NOMO-1 (cell line): Measurements from ENCODE around the gene ATP6V0B.
A peak's percentile ranks its signal among the peaks of the same experiment; 100 is the strongest.

Experiments used
- DNase-seq, 2 experiments: peaks; one replicate each; lab custom pipeline; 2025; ENCODE audit not compliant: unreplicated experiment in 2 of 2; lab: John Stamatoyannopoulos, UW

The ATP6V0B gene

DNA sequence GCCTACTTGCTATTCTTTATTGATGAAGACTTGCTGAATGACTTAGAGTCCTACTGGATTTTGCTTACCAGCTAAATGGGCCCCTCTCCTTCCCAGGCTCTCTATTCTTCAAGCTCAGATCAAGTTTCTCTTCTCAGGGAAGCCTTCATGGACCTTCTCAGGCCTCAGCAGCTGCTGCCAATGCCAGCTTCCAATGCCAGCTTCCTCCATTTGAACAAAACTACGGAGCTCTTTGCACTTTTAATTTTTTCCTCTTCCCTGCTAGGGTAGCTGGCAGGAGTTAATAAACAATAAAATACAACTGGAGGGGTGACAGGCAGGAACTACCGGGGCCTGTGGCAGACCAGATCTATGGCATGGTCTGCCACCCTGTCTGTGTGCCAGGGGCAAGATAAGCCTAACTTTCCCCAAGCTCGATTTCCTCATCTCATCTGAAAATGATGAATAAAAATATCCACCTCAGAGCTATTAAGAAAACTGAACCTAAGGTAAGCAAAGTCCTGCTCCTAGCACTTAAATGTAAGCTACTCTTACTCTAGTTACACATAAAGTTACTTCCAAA lies 29.0 kb upstream of the ATP6V0B start:
- DNase-seq, result no peak

DNA sequence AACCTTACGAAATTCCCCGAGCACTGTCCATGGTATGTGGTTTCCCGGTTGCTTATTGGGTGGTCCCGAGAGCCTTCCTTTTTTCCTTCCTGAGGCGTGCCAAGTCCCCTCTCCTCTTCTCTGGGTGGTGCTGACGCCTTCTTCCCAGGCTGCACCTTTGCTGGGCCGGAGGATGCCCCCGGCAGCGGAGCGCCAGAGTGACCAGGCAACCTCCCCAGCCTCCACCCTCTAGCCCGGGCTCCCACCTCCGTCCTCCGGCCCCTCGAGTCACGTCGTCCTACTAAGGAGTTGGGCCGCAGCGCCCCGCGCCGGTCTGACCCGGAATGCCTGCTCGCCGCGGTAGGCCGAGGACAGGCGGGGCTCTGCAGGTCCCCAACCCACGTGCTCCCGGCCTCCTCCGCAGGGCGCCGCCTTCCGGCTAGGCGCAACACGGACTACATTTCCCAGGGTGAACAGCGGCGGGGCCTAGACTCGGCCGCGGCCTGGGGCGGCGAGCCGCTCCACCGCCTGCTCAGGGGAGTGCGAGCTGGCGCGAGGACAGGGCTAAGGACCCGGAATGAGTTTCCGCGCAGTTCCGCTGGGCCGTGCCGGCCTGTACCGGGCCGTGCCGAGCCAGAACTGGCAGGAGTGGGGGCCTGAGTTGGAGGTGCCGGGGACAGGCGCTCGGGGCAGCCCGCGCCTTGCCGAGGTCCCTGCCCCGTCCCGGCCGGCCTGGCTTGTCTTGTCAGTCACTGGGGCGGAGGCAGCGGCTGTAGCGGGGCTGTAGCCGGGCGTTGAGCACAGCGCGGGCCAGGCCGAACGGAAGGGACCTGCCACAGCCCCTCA lies 28.3 kb upstream of the ATP6V0B start, which contains the start of gene IPO13:
IPO13 (plus strand) TSS at position 715 of the 825 bp plus-strand sequence. CDS start 651 bp downstream, outside the sequence.
- peak; percentile 96 to 97 for DNase-seq

DNA sequence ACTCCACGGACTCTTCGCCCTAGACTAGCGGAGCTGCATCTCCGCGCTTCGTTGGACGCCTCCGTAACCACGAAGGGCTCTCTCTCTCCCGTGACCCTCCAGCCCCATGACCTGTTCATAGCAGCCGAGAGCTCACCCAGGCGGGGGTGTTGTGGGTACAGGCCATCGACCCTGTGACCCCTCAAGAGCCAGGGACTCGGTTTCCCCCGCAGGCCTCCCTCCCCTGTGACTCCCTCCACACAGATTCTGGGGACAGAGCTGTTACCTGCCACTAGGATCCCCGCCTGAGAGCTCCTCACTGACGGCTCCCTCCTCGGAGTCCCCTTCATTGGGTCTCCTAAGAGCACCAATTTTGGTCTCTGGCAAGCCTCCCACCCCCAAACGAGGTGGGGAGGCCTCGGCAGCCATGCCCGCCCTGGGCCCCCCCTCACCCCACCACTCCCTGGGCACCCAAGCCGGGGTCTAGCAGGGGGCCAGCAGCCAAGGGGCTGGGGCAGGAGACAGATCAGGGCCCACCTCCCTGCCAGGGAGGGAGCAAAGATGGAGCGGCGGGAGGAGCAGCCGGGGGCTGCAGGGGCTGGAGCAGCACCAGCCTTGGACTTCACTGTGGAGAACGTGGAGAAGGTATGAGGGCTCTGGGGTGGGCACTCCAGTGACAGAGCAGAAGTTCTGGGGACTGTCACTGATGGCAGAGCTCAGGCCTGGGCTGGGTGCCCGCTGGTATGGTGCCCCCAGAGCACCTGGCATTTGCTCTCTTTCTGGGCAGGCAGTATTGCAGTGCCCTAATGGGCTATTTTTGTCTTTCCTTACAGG lies 27.5 kb upstream of the ATP6V0B start:
- DNase-seq, result no peak

DNA sequence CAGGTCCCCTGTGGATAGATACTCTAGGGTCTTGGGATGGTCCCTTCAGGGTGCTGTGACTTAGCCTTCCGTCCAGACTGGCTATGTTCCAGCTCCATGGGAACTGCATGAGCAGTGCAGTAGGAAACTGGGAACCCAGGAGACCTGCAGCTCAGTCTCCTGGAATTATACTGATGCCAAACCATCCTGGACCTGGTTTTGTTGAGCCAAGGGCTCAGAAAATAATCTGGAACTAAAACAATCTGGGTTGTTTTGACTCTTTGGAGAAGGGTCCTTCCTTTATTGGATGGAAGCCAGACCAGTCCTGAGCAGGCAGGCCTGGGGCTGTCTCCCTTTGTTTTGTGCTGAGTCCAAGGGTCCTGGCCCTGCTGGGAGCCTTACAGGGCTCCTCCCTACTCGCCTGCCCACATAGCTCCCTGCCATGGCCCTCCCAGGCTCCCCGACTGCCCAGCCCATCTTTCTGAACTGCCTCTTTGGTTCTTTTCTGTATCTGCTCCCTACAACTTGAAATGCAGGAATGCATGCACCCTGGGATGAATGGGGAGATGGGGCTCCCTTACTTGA lies 26.8 kb upstream of the ATP6V0B start:
- DNase-seq, result no peak

DNA sequence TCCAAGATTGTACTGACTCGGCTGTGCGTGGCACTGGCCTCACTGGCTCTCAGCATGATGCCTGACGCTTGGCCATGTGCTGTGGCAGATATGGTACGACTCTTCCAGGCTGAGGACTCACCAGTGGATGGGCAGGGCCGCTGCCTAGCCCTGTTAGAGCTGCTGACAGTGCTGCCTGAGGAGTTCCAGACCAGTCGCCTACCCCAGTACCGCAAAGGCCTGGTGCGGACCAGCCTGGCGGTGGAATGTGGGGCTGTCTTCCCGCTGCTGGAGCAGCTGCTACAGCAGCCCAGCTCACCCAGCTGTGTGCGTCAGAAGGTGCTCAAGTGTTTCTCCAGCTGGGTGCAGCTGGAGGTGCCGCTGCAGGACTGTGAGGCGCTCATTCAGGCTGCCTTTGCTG lies 25.1 kb upstream of the ATP6V0B start:
- DNase-seq, result no peak

DNA sequence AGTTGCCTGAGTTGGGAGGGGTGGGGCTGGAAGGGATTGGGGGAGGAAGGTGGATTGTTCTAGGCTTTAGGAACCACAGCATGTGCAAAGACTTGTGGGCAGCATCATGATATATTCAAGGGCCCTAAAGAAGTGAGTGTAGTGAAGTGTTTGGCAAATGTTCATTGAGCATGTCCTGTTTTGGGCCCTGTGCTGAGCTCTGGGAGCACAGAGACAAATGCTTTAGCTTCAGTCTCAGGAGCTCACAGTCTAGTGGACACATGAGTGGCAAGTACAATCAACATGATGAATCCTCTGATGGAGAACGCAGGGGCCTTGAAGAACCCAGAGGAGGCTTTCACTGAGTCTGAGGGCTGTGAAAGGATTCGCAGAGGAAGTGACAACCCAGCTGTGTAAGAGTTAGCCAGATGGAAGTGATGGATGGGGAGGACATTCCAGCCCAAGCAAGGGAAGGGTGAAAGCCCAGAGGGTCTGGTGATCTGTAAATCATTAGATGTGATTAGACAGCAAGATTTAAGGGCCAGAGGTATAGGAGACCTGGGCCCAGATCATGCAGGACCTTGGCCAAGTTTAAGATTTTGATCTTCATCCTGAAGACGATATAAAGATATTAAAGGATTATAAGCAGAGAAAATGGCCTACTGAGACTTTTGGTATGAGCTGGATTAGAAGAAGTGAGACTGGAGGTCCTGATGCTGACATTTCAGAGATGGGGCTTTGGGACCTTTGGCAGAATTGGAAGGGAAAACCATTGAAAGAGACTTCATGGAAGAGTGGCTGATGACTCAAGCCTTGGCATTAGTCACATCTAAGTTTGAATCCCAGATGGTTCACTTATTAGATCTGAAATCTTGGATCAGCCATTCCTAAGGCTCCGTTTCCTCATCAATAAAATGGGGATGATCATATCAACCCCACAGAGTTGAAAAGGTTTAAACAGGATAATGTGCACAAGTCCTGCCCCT lies 23.5 kb upstream of the ATP6V0B start:
- no peak for DNase-seq

DNA sequence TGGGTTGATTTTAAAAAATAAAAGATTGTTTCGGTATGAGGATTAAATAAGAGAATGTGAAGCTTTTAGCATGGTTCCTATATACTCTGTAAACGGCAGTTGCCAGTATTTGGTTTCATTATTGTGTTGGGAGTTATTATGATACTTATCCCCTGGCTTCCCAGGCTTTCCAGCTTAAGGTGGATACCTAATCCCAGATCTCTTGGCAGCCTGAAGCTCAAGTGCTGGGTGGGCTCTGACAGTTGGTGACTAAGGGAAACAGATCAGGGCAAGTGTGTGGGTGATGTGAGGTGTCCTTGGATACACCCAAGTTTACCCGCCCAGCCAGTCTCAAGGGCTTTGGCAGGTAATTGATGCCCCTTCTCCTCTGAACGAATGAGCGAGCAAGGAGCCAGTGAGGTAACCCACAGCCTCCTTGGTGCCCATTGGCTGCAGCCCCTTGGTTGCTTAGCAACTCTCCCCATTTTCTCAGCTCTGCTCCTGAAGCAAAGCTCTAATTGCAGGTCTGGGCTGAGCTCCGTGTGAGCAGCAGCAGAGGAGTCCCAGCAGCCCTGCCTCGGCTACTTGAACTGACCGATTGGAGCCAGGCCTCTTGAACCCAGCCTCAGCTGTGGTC lies 21.9 kb upstream of the ATP6V0B start:
- no peak for DNase-seq

DNA sequence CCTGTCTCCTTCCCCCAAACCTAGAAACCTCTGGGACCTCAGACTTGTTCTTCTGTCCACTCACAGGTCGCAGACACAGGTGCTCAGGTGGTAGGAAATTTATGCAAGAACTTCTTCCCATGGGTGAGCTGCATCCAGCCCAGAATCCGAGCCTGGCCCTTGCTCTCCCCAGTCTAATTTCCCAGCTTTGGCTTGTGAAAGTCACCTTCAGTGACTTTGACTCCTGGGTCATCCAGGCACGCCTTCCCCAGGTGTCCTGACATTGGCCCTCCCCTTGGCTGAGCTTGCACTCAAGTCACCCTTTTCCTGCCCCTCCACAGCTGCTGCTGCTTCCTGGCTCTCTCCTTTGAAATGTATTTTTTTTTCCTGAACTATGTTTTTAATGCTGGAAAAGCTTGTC lies 21.4 kb upstream of the ATP6V0B start:
- no peak for DNase-seq

DNA sequence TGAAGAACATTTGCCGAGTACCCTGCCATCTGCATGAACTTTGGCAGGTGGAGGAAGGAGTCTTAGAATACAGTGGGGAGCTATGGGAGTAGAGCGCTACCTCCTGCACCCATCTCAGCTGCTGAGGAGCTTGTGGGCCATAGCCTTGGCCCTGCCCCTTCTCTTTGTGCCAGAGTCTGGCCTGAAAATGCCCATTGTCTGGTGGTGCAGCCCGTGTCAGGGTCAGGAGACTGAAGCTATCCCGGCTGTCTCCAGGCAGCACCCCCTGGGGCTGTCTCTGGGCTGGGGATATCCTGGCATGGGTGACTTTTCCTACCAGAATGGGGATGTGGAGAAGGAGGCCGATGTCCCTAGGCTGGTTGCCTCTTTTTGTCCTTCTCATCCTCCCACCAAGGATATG lies 20.7 kb upstream of the ATP6V0B start:
- no peak for DNase-seq

DNA sequence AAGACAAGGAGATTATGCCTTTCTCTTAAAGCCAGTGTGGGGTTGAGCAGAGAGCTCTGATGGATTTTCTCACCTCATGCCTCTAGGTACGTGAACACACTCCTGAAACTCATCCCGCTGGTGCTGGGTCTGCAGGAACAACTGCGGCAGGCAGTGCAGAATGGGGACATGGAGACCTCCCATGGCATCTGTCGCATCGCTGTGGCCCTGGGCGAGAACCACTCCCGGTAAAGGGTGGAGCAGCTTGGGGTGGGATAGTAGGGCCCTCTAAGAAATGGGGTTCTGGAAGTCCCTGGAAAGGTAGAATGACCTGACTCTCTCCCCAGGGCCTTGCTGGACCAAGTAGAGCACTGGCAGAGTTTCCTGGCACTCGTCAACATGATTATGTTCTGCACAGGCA lies 18.5 kb upstream of the ATP6V0B start:
- no peak for DNase-seq

DNA sequence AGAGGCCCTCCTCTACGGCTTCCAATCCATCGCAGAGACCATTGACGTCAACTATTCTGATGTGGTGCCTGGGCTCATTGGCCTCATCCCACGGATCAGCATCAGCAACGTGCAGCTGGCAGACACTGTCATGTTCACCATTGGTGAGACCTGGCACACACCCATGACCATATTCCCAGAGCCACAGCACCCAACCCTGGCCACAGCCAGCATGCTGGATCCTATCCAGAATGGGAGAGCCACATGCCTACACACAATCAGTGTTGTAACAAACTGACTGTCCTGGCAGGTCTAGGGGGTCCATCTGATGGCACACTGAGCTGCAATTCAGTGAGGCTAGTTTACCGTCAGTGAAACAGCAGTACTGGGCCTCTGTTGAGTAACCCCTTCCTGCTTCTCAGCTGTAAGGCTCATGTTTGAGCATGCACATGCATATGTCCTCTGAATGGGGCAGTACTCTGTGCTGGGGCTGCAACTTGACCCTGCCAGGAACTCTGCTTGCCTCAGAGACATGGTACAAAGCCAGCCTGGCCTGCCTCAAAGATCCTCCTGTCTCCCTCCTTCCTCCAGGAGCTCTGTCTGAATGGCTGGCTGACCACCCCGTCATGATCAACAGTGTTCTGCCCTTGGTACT lies 17.2 kb upstream of the ATP6V0B start:
- no peak for DNase-seq

DNA sequence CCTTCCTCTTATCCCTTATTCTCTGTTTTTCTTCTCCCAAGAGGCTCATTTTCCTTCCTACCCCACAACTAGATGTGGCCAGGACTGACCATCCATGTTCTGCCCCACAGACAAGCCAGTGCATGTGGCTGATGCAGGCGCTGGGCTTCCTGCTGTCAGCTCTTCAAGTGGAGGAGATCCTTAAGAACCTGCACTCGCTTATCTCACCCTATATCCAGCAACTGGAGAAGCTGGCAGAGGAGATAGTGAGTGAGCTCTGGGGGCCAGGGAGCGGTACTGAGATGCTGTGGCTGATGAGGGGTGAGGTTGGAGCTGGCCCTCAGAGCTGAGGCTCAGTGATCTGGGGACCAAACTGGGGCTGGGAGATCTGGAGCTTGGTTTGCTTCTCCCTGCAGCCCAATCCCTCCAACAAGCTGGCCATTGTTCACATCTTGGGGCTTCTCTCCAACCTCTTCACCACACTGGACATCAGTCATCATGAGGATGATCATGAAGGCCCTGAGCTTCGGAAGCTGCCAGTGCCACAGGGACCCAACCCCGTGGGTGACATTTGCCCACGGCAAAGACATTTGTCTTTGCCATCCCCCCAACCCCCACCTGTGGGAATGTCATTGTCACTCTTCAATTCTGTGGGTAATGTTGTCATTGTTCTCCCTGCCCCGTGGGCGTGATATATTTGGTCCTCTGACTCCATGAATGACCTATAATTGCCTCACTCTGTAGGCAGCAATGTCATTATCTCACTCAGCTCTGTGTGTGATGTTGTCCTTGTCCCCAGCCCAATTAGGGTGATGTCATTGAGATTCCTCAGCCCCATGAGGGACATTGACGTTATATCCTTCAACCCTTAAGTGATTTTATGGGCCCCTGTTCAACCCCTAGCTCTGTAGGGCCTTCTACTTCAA lies 16.2 kb upstream of the ATP6V0B start:
- DNase-seq, result no peak

DNA sequence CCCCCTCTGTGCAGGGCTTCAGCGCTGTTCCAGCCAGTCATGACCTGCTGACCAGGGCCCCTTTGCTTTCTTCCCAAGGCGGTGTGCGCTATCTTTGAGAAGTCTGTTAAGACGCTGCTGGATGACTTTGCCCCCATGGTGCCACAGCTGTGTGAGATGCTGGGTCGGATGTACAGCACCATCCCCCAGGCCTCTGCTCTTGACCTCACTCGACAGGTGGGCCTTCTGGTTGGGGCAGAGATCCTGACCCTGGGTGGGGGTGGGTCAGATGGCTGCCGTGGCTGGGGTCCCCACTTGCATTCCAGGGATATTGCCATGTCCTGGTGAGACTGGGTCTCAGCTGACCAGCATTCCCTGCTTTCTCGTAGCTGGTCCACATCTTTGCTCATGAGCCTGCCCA lies 14.0 kb upstream of the ATP6V0B start:
- DNase-seq, result no peak

DNA sequence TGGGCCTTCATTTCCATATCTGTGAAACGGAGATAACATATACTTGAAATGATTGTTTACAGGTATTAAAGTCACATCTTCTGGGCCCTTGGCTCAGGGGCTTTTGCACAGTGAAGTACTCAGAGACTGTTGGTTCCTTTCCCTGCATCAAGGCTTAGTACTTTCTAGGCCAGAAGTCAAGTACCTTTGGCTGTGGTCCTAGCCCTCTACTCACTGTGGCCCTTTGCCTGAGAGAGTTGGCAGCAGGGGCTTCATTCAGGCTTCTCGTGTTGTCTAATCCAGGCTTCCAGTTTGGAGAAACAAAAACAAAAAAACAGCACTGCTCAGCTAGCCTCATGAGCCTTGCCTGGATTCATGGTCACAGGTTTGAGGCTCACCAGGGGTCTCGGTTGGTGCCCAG lies 13.1 kb upstream of the ATP6V0B start:
- no peak for DNase-seq

DNA sequence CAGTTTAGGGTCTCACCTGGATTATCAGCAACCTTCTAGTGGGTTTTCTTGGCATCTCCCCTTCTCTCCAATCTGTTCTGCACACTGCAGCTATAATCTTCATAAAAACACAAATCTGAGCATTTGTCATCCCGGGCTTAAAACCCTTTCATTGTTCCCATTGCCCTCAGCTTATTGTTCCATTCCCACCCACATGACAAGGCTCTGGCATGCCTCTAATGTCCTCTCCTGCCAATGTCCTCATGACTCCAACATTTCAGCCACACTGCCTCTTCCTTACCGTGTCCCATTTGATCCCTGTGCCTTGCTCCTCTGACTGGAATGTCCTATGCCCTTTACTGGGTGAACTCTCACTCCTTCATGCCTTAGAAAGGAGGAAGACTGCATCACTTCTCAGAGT lies 12.4 kb upstream of the ATP6V0B start:
- DNase-seq, result no peak

DNA sequence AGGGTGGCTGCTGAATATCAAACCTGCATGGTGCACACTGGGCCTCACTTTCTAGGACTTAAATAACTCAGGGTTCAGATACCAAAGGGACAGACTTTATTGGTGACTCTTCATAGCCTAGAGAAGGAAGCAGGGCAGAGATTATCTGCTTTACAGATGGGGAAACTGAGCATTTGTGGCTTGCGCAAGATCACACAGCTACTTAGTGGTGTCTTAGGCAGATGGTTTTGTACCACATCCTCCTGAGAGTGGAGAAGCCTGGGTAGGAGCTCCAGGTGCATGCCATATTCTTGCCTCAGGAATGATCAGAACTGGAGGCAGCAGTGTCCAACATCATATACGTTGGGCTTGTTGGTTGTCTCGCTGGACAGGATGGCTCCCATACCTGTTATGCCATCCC lies 11.8 kb upstream of the ATP6V0B start:
- DNase-seq, result no peak

DNA sequence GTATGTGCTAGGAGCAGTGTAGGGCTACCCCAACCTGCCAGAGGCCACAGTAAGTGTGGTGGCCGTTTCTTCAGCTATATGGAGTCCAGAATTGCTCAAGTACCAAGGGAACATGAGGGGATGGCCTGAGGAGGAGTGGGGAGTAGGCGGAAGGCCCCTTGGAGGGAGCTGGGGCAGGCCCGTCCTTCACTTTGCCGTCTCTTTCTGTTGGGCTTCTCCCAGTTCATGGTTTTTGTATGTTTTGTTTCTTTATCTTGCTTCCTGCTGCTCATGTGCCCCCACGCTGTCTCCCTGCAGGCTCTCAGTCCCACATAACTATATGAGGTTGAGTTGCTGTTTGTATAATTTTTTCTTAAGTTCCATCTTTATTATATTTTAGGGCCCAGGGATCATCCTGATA lies 10.9 kb upstream of the ATP6V0B start:
- DNase-seq, result no peak

DNA sequence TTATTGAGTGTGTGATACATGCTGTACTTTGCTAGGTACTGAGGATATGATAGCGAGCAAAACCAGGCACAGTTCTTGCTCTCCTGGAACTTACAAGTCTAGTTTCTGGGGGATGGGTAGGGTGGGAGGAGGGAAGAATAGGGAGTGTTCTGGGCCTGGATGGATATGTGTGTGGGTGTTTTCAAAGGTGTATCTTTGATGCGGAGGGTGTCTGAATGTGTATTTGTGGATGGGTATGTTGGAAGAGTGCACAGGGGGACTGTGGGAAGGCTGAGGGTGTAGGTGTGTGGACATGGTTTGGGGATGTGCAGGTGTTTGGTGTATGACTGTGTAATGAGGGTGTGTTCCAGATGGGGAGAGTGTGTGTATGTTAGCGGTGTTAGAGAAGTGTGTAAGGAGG lies 9.4 kb upstream of the ATP6V0B start:
- no peak for DNase-seq
